Activated CD4-positive, alpha-beta T cell treated with anti-CD3 and anti-CD28 coated beads, Interleukin-2, Interleukin-6, amounts not matched to agents 100 ng/mL and 50 ng/mL, durations not matched to agents 16 hours and 8 hours (primary cell): Measurements from ENCODE around the gene GATAD2A.
A peak's percentile ranks its signal among the peaks of the same experiment; 100 is the strongest.
"Not testable (repeated sequence)": the region's sequence is repeated elsewhere in the genome, so short reads cannot be mapped to it uniquely, and the experiment has no call there.

Experiments
- DNase-seq: peaks from one replicate; pipeline ENCODE4 v3.0.0-alpha.2; 2020

Gene GATAD2A

GRCh38 chr19:19404879-19405860 lies at the start of gene GATAD2A:
Gene GATAD2A, plus strand, starts transcription at chr19:19405675. Its CDS starts 59,671 bp downstream, at chr19:19465346.
- peak; percentile 96 for DNase-seq

GRCh38 chr19:19356500-19356899 lies 49.0 kb upstream of the GATAD2A start:
- no peak for DNase-seq

GRCh38 chr19:19356901-19357566 lies 48.4 kb upstream of the GATAD2A start:
- no peak for DNase-seq

GRCh38 chr19:19361075-19361594 lies 44.3 kb upstream of the GATAD2A start:
- DNase-seq, result peak; percentile 84

- DNase-seq, result no peak
Measured at GRCh38 chr19:19362075-19362474, 43.4 kb upstream of the GATAD2A start.

GRCh38 chr19:19366434-19367396 lies 38.8 kb upstream of the GATAD2A start:
- DNase-seq, result peak; percentile 83

GRCh38 chr19:19368087-19368486 lies 37.4 kb upstream of the GATAD2A start:
- DNase-seq, result no peak

- no peak for DNase-seq
Measured at GRCh38 chr19:19371059-19371458, 34.4 kb upstream of the GATAD2A start.

- DNase-seq, result peak; percentile 68
Measured at GRCh38 chr19:19372656-19373416, 32.6 kb upstream of the GATAD2A start.

GRCh38 chr19:19379527-19379926 lies 25.9 kb upstream of the GATAD2A start:
- DNase-seq, result no peak

- DNase-seq, result not testable (repeated sequence)
Measured at GRCh38 chr19:19380316-19380715, 25.2 kb upstream of the GATAD2A start.

GRCh38 chr19:19381007-19381926 lies 24.2 kb upstream of the GATAD2A start:
- DNase-seq, result no peak

GRCh38 chr19:19382118-19382517 lies 23.4 kb upstream of the GATAD2A start:
- no peak for DNase-seq

- DNase-seq, result no peak
Measured at GRCh38 chr19:19384486-19384885, 21.0 kb upstream of the GATAD2A start.

GRCh38 chr19:19385131-19385895 lies 20.2 kb upstream of the GATAD2A start:
- DNase-seq, result peak; percentile 100

- DNase-seq, result no peak
Measured at GRCh38 chr19:19385896-19386869, 19.3 kb upstream of the GATAD2A start.

- DNase-seq, result no peak
Measured at GRCh38 chr19:19387108-19387507, 18.4 kb upstream of the GATAD2A start.
